Activated CD8-positive, alpha-beta T cell treated with anti-CD3 and anti-CD28 coated beads for 36 hours (primary cell): ENCODE measurements around the gene OSBPL10. TPM values are rescaled to one million over a fixed set of nuclear protein-coding genes. Genes with fewer than 3 reads are reported as not detected.
A peak's percentile ranks its signal among the peaks of the same experiment; 100 is the strongest.

Experiments
- ATAC-seq: fragments of 200-7000 bp; cut with Tn5 transposase; one replicate; pipeline ENCODE4 v1.10.0; 2021; ENCODE audit warnings: mild to moderate bottlenecking, moderate library complexity
- CTCF ChIA-PET: fragments of 350-600 bp; sonication (Branson Sonifier 250); formaldehyde crosslinking; loops from one replicate; lab custom pipeline; 2021; ENCODE audit warnings: antibody characterized with exemption; lab: Charles Lee
- POLR2A ChIA-PET: fragments of 350-600 bp; sonication (Branson Sonifier 250); formaldehyde crosslinking; loops from one replicate; lab custom pipeline; 2021; ENCODE audit warnings: antibody characterized with exemption; lab: Charles Lee
- DNase-seq: peaks from one replicate; pipeline ENCODE4 v3.0.0-alpha.2; 2020
- H3K27ac Mint-ChIP-seq: one replicate; pipeline ENCODE4 v1.8.0; 2021; ENCODE audit warnings: mild to moderate bottlenecking, mixed read lengths
- H3K27me3 Mint-ChIP-seq: one replicate; pipeline ENCODE4 v1.8.0; 2021; ENCODE audit warnings: mixed read lengths
- H3K36me3 Mint-ChIP-seq: one replicate; pipeline ENCODE4 v1.8.0; 2021; ENCODE audit warnings: low read depth, mixed read lengths
- H3K4me1 Mint-ChIP-seq: one replicate; pipeline ENCODE4 v1.8.0; 2021; ENCODE audit warnings: low read depth, mixed read lengths
- H3K4me3 Mint-ChIP-seq: one replicate; pipeline ENCODE4 v1.8.0; 2021; ENCODE audit warnings: mild to moderate bottlenecking, moderate library complexity, mixed read lengths
- H3K9me3 Mint-ChIP-seq: one replicate; pipeline ENCODE4 v1.8.0; 2021; ENCODE audit warnings: mixed read lengths
- CTCF ChIP-seq: fragments of 200-600 bp; IDR thresholded peaks from one replicate; pipeline ENCODE4 v1.8.0; 2022; ENCODE audit warnings: antibody characterized with exemption, mild to moderate bottlenecking
- intact Hi-C: fragments of 100-400 bp; cut with micrococcal nuclease; formaldehyde crosslinking; loops from one replicate; pipeline ENCODE4 v1.10.0; 2022
- total RNA-seq, 2 experiments: library from RNA; stranded (reverse); gene quantifications; one replicate each; pipeline ENCODE4 v1.2.3, GENCODE V29; 2021

The OSBPL10 gene
- total RNA-seq, 2 experiments from 2014 or later: 1.9 to 2.1 TPM

- no peak overlapping the region for H3K4me3 Mint-ChIP-seq
- no peak for DNase-seq
- H3K27me3 Mint-ChIP-seq: no peaks in the 10 kb centered on the region
- ATAC-seq: no peak
- POLR2A ChIA-PET: no interaction called here
- intact Hi-C loops: no loop called here
- H3K4me1 Mint-ChIP-seq: no peaks in the 10 kb centered on the region
- H3K9me3 Mint-ChIP-seq: peaks cover 41% of the 10 kb centered on the region
- CTCF ChIA-PET: no interaction called here
- H3K36me3 Mint-ChIP-seq: peaks cover 2% of the 10 kb centered on the region
- no peak for TF ChIP-seq CTCF
- H3K27ac Mint-ChIP-seq: no peak overlapping the region
Observed at GRCh38 chr3:31659246-31659645, 321.8 kb downstream of the OSBPL10 start.

GRCh38 chr3:31654998-31655397 is 326.1 kb downstream of the OSBPL10 start:
- no peaks in the 10 kb centered on the region for H3K4me1 Mint-ChIP-seq
- H3K9me3 Mint-ChIP-seq: peaks cover 73% of the 10 kb centered on the region
- no peak overlapping the region for H3K27ac Mint-ChIP-seq
- intact Hi-C loops: no loop called here
- peaks cover 15% of the 10 kb centered on the region for H3K36me3 Mint-ChIP-seq
- TF ChIP-seq CTCF: no peak
- no peak overlapping the region for H3K4me3 Mint-ChIP-seq
- DNase-seq (no peak), ATAC-seq (no peak)
- CTCF ChIA-PET: no interaction called here
- POLR2A ChIA-PET: no interaction called here
- H3K27me3 Mint-ChIP-seq: no peaks in the 10 kb centered on the region

GRCh38 chr3:31653464-31653863 is 327.6 kb downstream of the OSBPL10 start:
- intact Hi-C loops: no loop called here
- no peak overlapping the region for H3K4me3 Mint-ChIP-seq
- no peak for DNase-seq
- no peaks in the 10 kb centered on the region for H3K4me1 Mint-ChIP-seq
- ChIA-PET CTCF (no interaction called here), POLR2A (no interaction called here)
- ATAC-seq: no peak
- H3K9me3 Mint-ChIP-seq: peaks cover 83% of the 10 kb centered on the region
- H3K27me3 Mint-ChIP-seq: no peaks in the 10 kb centered on the region
- no peak overlapping the region for H3K27ac Mint-ChIP-seq
- peaks cover 25% of the 10 kb centered on the region for H3K36me3 Mint-ChIP-seq
- no peak for TF ChIP-seq CTCF

GRCh38 chr3:31652296-31652695 is 328.8 kb downstream of the OSBPL10 start:
- H3K4me1 Mint-ChIP-seq: no peaks in the 10 kb centered on the region
- H3K9me3 Mint-ChIP-seq: peaks cover 82% of the 10 kb centered on the region
- no peak overlapping the region for H3K27ac Mint-ChIP-seq
- CTCF ChIA-PET: no interaction called here
- H3K27me3 Mint-ChIP-seq: no peaks in the 10 kb centered on the region
- ATAC-seq (no peak), DNase-seq (no peak)
- H3K4me3 Mint-ChIP-seq: no peak overlapping the region
- no peak for TF ChIP-seq CTCF
- POLR2A ChIA-PET: no interaction called here
- intact Hi-C loops: no loop called here
- H3K36me3 Mint-ChIP-seq: peaks cover 34% of the 10 kb centered on the region

GRCh38 chr3:31648286-31648968 is 332.6 kb downstream of the OSBPL10 start:
- ATAC-seq (peak; percentile 20), DNase-seq (no peak)
- Mint-ChIP-seq H3K36me3 (peaks cover 49% of the 10 kb centered on the region), H3K27me3 (no peaks in the 10 kb centered on the region), H3K9me3 (peaks cover 52% of the 10 kb centered on the region), H3K4me3 (no peak overlapping the region), H3K27ac (no peak overlapping the region), H3K4me1 (no peaks in the 10 kb centered on the region)
- ChIA-PET CTCF (no interaction called here), POLR2A (interaction anchor here (0.7 kb wide), 1 partner anchor 882 kb away, joined by 3 read pairs; no protein-coding TSS in a partner anchor)
- intact Hi-C loops: no loop called here
- TF ChIP-seq CTCF: no peak
